Spleen (tissue), 11 donors: ENCODE measurements around the gene RAD51B. TPM values are rescaled to one million over a fixed set of nuclear protein-coding genes. Genes with fewer than 3 reads are reported as not detected.
A peak's percentile ranks its signal among the peaks of the same experiment; 100 is the strongest.

Experiments
- DNase-seq: peaks from one replicate; pipeline ENCODE4 v3.0.0-alpha.2; 2020
- H3K27ac ChIP-seq, 8 donors: fragments of 200-600 bp; sonication (generic) in 7 of 8; 1 replicate in 4 of 8; 2 replicates in 4 of 8; pipeline versions ENCODE4 v1.5.0 to v1.8.0; 2016 to 2021; ENCODE audit warnings: inconsistent platforms in 4 of 8, mild to moderate bottlenecking in 4 of 8, moderate library complexity in 1 of 8
- H3K27me3 ChIP-seq, 7 donors: fragments of 200-600 bp; sonication (generic) in 6 of 7; replicated peaks in 1 of 7; 1 replicate in 4 of 7; 2 replicates in 3 of 7; pipeline versions ENCODE4 v1.5.0 to v1.8.0; 2016 to 2021; ENCODE audit warnings: inconsistent platforms in 3 of 7, mild to moderate bottlenecking in 1 of 7
- H3K36me3 ChIP-seq, 6 donors: fragments of 200-600 bp; sonication (generic) in 5 of 6; 1 replicate in 4 of 6; 2 replicates in 2 of 6; pipeline versions ENCODE4 v1.5.0 to v1.8.0; 2016 to 2021; ENCODE audit warnings: inconsistent platforms in 2 of 6
- H3K4me1 ChIP-seq, 6 donors: fragments of 200-600 bp; sonication (generic) in 5 of 6; 1 replicate in 3 of 6; 2 replicates in 3 of 6; pipeline versions ENCODE4 v1.5.0 to v1.8.0; 2016 to 2021; ENCODE audit warnings: inconsistent platforms in 3 of 6
- H3K4me3 ChIP-seq, 8 donors: fragments of 200-600 bp; sonication (generic) in 7 of 8; 1 replicate in 4 of 8; 2 replicates in 4 of 8; pipeline versions ENCODE4 v1.5.0 to v1.8.0; 2016 to 2021; ENCODE audit warnings: inconsistent platforms in 4 of 8, mild to moderate bottlenecking in 4 of 8, moderate library complexity in 2 of 8
- H3K9me3 ChIP-seq, 8 donors: fragments of 200-600 bp; sonication (generic) in 7 of 8; 1 replicate in 4 of 8; 2 replicates in 4 of 8; pipeline versions ENCODE4 v1.5.0 to v1.8.0; 2016 to 2021; ENCODE audit warnings: inconsistent platforms in 4 of 8
- CTCF ChIP-seq, 11 experiments: fragments of 200-600 bp in 7 of 11; fragments of 450-650 bp in 4 of 11; sonication (generic) in 4 of 11; IDR thresholded peaks in 8 of 11; conservative IDR thresholded peaks in 3 of 11; 1 replicate in 7 of 11; 2 replicates in 4 of 11; pipeline versions ENCODE4 v1.4.0 to v1.8.0; 2016 to 2021; ENCODE audit warnings: antibody characterized with exemption in 11 of 11, inconsistent platforms in 4 of 11, mild to moderate bottlenecking in 1 of 11
- POLR2A ChIP-seq, 3 donors: fragments of 450-650 bp; IDR thresholded peaks; one replicate each; pipeline ENCODE4 v1.5.1; 2017; ENCODE audit warnings: antibody characterized with exemption in 3 of 3, mild to moderate bottlenecking in 1 of 3
- POLR2AphosphoS5 ChIP-seq, 3 donors: sonication (generic); formaldehyde crosslinking; IDR thresholded peaks; one replicate each; pipeline ENCODE4 v1.5.1; 2017; ENCODE audit warnings: antibody characterized with exemption in 3 of 3
- WGBS, 5 donors: extraction: QIAGEN DNeasy Blood & Tissue Kit in 3 of 5; methylation state at CpG; one replicate each; pipeline versions ENCODE4 v1.1.5 to v1.1.7; 2013 to 2018; 5-methylcytosine and 5-hydroxymethylcytosine counted together
- intact Hi-C: fragments of 100-400 bp; cut with DNase I; formaldehyde crosslinking; loops from one replicate; pipeline ENCODE4 v1.15.0; 2023; ENCODE audit warnings: low total_unique reads
- polyA plus RNA-seq, 3 donors: library from polyadenylated mRNA; stranded (reverse); fragments of 200-250 nt; gene quantifications; one replicate each; pipeline ENCODE4 v1.2.1, GENCODE V29; 2013
- total RNA-seq, 7 donors: library from RNA; depleted of rRNA in 3 of 7; stranded (reverse); fragments of >200 nt in 3 of 7; fragmentation: NEBNext Ultra II Directional in 4 of 7; extraction: Animal tissue kit (Norgen Biotek cat#: 25700) in 4 of 7; gene quantifications; one replicate each; pipeline versions ENCODE4 v1.1.0 to v1.2.1, GENCODE V29; 2016 to 2021
- donor health status: healthy with polysubstance abuse.
- donor health status: DM: no; HTN: no; CAD: no; lungs with moderate emphysema.
- donor health status: DM: no; HTN: no; CAD: no.
- donor health status: Bipolar disorder and iron deficiency.
- donor health status: healthy.
- donor health status: DM: no; HTN: no; CAD: no.
- donor health status: DM: yes; HTN: yes; CAD: no.

Gene RAD51B
- total and polyA plus RNA-seq, 10 donors, result 4.2 to 43.7 (median 29.8) TPM

DNA sequence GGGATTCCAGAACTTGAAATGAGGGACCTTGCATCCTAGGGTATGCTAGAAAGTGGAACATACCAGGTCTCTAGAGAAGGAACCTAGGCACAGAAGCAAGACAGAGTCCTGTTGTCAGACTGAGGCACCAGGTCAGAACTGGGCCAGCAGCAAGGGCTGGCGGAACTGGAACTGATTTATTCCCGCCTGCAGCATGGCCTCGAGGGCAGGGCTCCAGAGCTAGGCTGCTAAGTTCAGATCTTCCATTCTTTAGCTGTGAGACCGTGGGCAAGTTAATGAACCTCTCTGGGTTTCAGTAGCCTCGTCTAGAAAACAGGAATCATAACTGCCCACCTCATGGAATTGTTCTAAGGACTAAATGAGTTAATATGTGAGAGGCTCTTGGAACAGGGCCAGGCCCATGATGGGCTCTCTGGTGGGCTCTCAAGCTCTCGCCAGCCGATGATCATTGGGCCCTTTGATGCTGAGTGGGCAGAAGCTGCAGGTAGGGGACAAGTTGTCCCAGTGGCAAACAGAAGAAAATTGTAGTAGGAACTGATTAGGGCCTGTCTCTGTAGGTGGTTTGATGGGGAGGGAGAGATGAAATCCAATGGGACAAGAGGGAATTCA lies 773.5 kb downstream of the RAD51B start:
- intact Hi-C loops, result no loop called here
- Histone ChIP-seq H3K36me3 (no peaks in the 10 kb centered on the region), H3K27me3 (no peaks in the 10 kb centered on the region), H3K4me3 (no peak overlapping the region), H3K9me3 (no peaks in the 10 kb centered on the region), H3K4me1 (peaks cover 3 to 30% (median 12%) of the 10 kb centered on the region in 6 donors), H3K27ac (peak overlapping the region in 2 of 8 donors; percentile 65 to 78)
- no peak for TF ChIP-seq CTCF (IDR thresholded peaks at IDR 0.05 in 8 of 11, conservative IDR thresholded peaks at IDR 0.05 in 3 of 11)
- no peak for TF ChIP-seq POLR2A (IDR thresholded peaks at IDR 0.05)
- no peak for TF ChIP-seq POLR2AphosphoS5 (IDR thresholded peaks at IDR 0.05)
- no peak for DNase-seq
- WGBS, 5 donors, result 92 to 97% (median 94%) methylated on average over 7 of the region's 7 CpGs

DNA sequence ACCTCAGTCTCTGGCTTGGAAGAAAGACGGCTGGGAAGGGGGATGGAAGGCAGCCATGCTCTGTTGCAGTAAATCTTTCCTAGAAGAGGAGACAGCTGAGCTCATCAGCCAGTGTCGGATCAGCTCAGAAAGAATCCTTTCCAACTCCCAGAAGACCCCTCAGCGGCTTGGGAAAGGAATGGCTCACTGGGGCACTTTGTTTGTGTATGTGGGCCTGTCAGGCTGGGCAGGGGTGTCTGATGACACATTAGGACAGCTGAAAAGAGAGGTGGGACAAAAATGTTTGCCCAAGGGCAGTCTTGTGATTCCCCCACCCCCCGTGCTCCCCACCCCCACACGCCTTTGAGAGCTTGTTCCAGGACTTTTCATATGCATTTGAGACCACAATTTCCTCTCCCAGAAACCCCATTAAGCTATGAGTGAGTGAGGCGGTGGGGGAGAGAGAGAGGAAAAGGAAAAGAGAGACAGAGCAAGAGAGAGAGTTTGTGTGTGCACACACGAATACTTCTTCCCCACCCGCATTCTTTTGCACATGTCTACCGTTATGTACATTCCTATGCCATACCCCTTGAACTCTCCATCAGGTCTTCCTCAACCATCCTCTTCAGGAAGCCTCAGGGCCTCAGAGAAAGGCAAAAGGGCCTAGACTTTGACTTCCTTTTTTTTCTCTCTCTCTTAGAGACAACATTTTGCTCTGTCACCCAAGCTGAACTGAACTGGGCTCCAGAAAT lies 774.4 kb downstream of the RAD51B start:
- peaks cover 3 to 39% (median 18%) of the 10 kb centered on the region in 6 donors for H3K4me1 ChIP-seq
- no peaks in the 10 kb centered on the region for H3K9me3 ChIP-seq
- no peaks in the 10 kb centered on the region for H3K36me3 ChIP-seq
- DNase-seq, result no peak
- no peak for TF ChIP-seq CTCF (IDR thresholded peaks at IDR 0.05 in 8 of 11, conservative IDR thresholded peaks at IDR 0.05 in 3 of 11)
- TF ChIP-seq POLR2A (IDR thresholded peaks at IDR 0.05), result no peak
- TF ChIP-seq POLR2AphosphoS5 (IDR thresholded peaks at IDR 0.05), result no peak
- H3K27me3 ChIP-seq, result no peaks in the 10 kb centered on the region
- no peak overlapping the region for H3K4me3 ChIP-seq
- peak overlapping the region in 7 of 8 donors; percentile 6 to 78 (median 56) for H3K27ac ChIP-seq
- intact Hi-C loops, result no loop called here
- WGBS, 5 donors, result 38 to 51% (median 46%) methylated on average over 9 of the region's 9 CpGs

DNA sequence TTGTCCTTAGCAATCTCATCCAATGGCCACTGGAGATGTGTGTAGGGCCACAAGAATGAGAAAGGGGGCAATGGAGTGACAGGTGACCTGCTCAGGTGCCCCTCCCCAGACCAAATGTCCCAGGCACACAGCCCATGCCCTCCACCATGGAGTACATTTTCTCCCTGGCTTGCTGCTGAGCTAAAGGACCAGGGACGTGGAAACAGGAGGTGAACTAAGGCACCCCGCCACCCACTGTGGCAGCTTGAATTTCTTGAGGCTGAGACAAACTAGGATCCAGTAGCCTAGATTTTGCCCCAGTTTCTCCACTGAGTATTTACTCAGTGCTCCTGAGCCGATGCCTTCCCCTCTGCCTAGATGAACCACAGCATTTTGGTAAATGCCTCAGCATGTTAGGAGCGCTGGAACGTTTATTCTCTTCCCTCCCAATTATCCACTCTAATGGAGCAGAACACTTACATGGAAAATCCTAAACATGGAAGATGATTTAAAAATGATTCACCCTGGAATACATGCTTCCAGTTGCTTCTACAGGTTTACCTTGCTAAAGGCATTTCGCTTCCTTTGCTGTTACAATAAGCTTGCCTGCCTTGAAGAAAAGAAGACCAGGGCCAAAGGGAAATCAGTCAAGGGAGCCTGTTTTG lies 775.3 kb downstream of the RAD51B start:
- 92 to 99% (median 95%) methylated on average over 6 of the region's 6 CpGs for WGBS, 5 donors
- H3K27ac ChIP-seq, result peak overlapping the region in 7 of 8 donors; percentile 6 to 78 (median 56)
- no peaks in the 10 kb centered on the region for H3K27me3 ChIP-seq
- H3K4me3 ChIP-seq, result no peak overlapping the region
- intact Hi-C loops, result no loop called here
- no peaks in the 10 kb centered on the region for H3K9me3 ChIP-seq
- peaks cover 0 to 45% (median 22%) of the 10 kb centered on the region in 6 donors for H3K4me1 ChIP-seq
- no peaks in the 10 kb centered on the region for H3K36me3 ChIP-seq
- no peak for TF ChIP-seq POLR2A (IDR thresholded peaks at IDR 0.05)
- TF ChIP-seq CTCF (IDR thresholded peaks at IDR 0.05 in 8 of 11, conservative IDR thresholded peaks at IDR 0.05 in 3 of 11), result no peak
- no peak for TF ChIP-seq POLR2AphosphoS5 (IDR thresholded peaks at IDR 0.05)
- DNase-seq, result no peak

- intact Hi-C loops, result no loop called here
- Histone ChIP-seq H3K4me1 (peaks cover 0 to 45% (median 22%) of the 10 kb centered on the region in 6 donors), H3K27me3 (no peaks in the 10 kb centered on the region), H3K9me3 (no peaks in the 10 kb centered on the region), H3K4me3 (no peak overlapping the region), H3K36me3 (no peaks in the 10 kb centered on the region), H3K27ac (no peak overlapping the region)
- no peak for DNase-seq
- 85 to 96% (median 92%) methylated on average over 7 of the region's 7 CpGs for WGBS, 5 donors
- TF ChIP-seq POLR2AphosphoS5 (IDR thresholded peaks at IDR 0.05), result no peak
- no peak for TF ChIP-seq POLR2A (IDR thresholded peaks at IDR 0.05)
- TF ChIP-seq CTCF (IDR thresholded peaks at IDR 0.05 in 8 of 11, conservative IDR thresholded peaks at IDR 0.05 in 3 of 11), result no peak
Observed at GRCh38 chr14:68596211-68596610, 776.6 kb downstream of the RAD51B start.
